ENCODE data around the gene TRIM26.

- TF ChIP-seq POLR2A (IDR thresholded peaks at IDR 0.05; ENCODE audit: low read depth), result no peak
- no peak for TF ChIP-seq EP300 (IDR thresholded peaks at IDR 0.05)
- TF ChIP-seq, protein P1, sequence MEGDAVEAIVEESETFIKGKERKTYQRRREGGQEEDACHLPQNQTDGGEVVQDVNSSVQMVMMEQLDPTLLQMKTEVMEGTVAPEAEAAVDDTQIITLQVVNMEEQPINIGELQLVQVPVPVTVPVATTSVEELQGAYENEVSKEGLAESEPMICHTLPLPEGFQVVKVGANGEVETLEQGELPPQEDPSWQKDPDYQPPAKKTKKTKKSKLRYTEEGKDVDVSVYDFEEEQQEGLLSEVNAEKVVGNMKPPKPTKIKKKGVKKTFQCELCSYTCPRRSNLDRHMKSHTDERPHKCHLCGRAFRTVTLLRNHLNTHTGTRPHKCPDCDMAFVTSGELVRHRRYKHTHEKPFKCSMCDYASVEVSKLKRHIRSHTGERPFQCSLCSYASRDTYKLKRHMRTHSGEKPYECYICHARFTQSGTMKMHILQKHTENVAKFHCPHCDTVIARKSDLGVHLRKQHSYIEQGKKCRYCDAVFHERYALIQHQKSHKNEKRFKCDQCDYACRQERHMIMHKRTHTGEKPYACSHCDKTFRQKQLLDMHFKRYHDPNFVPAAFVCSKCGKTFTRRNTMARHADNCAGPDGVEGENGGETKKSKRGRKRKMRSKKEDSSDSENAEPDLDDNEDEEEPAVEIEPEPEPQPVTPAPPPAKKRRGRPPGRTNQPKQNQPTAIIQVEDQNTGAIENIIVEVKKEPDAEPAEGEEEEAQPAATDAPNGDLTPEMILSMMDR (IDR thresholded peaks at IDR 0.05), result no peak
These were observed 40.5 kb downstream of the TRIM26 start for GRCh38 chr6:30172681-30173080.

Measured in esophagus muscularis mucosa (tissue), 4 donors.